Activated T-cell treated with anti-CD3 and anti-CD28 coated beads, Interleukin-2, amount 50 U/mL, for 24 hours (primary cell): ENCODE results near the gene POLG.

Experiments
- DNase-seq: peaks from one replicate; pipeline ENCODE4 v3.0.0-alpha.2; 2020
- H3K27ac Mint-ChIP-seq: 2 replicates; pipeline ENCODE4 v1.8.0; 2020; ENCODE audit warnings: mild to moderate bottlenecking, mixed read lengths
- H3K27me3 Mint-ChIP-seq: 2 replicates; pipeline ENCODE4 v1.8.0; 2020; ENCODE audit warnings: mixed read lengths
- H3K36me3 Mint-ChIP-seq: 2 replicates; pipeline ENCODE4 v1.8.0; 2020; ENCODE audit warnings: low read depth, mixed read lengths
- H3K4me1 Mint-ChIP-seq: 2 replicates; pipeline ENCODE4 v1.8.0; 2020; ENCODE audit warnings: low read depth, mixed read lengths
- H3K4me3 Mint-ChIP-seq: 2 replicates; pipeline ENCODE4 v1.8.0; 2020; ENCODE audit warnings: mild to moderate bottlenecking, moderate library complexity, mixed read lengths
- H3K9me3 Mint-ChIP-seq: 2 replicates; pipeline ENCODE4 v1.8.0; 2020; ENCODE audit warnings: mixed read lengths

The POLG gene

DNA sequence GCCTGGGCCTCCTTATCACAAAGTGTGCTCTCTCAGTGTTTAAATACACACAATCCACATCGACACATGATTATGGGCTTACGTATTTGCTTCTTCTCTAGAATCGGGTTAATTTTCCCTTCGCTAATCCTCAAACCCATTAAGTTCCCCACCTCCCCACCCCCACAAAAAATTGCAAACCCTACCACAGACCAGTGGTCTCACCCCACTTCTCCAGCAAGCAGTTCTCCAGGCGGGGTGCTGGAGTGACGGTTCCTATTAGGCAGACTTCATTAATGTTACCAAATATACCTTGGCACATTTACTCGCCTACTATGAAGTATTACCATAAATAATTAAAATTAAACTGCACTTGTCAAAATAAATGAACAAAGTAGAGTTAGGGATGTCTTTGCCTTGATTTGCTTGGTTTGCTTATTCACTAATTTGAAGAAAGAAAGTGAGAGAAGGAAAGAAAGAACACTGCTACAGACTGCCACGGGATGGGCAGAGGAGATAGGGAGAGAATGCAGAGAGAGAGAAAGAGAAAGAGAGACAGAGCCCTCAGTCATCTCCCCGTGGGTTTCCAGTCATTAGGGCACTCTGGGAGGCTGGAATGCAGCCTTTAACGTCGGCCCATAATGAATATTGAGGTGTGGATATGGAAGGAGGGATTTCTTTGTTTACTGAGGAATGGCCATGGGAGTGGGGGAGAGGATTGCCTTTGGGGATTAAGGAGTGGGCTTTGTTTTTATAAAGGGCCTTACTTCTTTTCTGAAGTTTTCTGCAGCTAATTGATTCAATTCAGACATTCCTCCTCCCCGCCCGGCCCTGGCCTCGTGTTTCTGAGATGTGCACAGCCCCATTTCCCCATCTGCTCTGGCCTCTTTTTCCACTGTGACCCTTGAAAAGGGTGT lies 39.7 kb upstream of the POLG start:
- Mint-ChIP-seq H3K27ac (no peak overlapping the region), H3K4me1 (peaks cover 16% of the 10 kb centered on the region), H3K4me3 (no peak overlapping the region), H3K27me3 (peaks cover 88% of the 10 kb centered on the region), H3K36me3 (no peaks in the 10 kb centered on the region), H3K9me3 (no peaks in the 10 kb centered on the region)
- DNase-seq = no peak

DNA sequence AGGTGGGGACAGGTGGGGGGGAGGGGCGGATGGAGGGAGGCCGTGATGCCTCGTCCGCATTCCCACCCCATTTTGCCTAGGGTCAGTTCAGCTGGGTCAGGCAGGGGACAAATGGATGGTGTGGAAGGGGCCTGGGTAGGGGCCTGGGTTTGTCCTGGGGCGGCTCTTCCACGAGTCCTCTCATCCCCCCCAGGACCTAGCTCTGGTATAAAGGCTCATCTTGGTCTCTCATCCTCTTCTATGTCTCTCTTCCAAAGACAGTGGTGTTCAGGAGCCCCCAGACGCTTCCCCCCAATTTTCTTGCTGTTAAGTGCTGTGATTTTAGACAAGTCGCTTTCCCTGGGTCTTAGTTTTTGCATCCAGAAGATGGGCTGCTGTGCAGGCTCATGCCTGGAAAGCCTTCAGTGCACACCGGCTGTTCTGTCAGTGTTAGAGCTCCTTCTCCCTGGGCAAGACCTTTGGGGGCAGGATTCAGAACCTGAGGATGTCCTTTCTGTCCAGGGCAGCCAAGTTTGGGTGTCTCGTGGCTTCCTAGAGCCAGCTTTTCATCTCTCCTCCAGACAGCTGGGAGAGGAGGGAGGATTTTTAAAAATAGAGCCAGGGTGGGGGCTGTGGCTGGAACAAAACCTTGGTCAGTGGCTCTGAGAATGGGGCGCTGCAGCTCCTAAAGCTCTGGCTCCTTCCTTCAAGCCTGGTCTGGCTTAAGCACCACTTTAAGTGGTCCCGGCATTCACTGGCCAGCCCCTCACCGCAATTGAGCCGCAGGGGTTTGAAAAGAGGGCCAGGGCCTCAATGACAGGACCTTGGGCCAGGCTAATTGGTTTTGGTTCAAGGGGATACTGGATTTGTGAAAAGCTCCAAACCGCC lies 37.7 kb upstream of the POLG start:
- no peak for DNase-seq
- Mint-ChIP-seq H3K27me3 (peaks cover 94% of the 10 kb centered on the region), H3K27ac (no peak overlapping the region), H3K4me1 (peaks cover 13% of the 10 kb centered on the region), H3K36me3 (no peaks in the 10 kb centered on the region), H3K4me3 (no peak overlapping the region), H3K9me3 (no peaks in the 10 kb centered on the region)

GRCh38 chr15:89371228-89372044 lies 36.8 kb upstream of the POLG start:
- Mint-ChIP-seq H3K36me3 (no peaks in the 10 kb centered on the region), H3K4me1 (peaks cover 18% of the 10 kb centered on the region), H3K4me3 (no peak overlapping the region), H3K9me3 (no peaks in the 10 kb centered on the region), H3K27ac (no peak overlapping the region), H3K27me3 (peaks cover 94% of the 10 kb centered on the region)
- no peak for DNase-seq

DNA sequence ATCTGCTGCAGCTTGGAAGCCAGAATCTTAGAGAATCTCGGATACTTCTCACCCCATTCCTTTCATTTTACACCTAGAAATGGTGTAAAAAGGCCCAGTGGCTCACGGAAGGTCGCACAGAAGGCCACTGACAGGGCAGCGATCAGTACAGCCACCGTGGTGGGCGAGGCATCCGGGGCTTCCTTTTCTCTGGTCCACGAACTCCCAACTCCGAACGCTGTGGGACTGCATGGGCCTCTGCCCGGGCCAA lies 36.3 kb upstream of the POLG start:
- H3K27ac Mint-ChIP-seq = no peak overlapping the region
- no peaks in the 10 kb centered on the region for H3K36me3 Mint-ChIP-seq
- peaks cover 95% of the 10 kb centered on the region for H3K27me3 Mint-ChIP-seq
- DNase-seq = no peak
- H3K9me3 Mint-ChIP-seq = no peaks in the 10 kb centered on the region
- peaks cover 18% of the 10 kb centered on the region for H3K4me1 Mint-ChIP-seq
- H3K4me3 Mint-ChIP-seq = no peak overlapping the region

- Mint-ChIP-seq H3K36me3 (no peaks in the 10 kb centered on the region), H3K27ac (no peak overlapping the region), H3K27me3 (peaks cover 95% of the 10 kb centered on the region), H3K4me3 (no peak overlapping the region), H3K4me1 (peaks cover 18% of the 10 kb centered on the region), H3K9me3 (no peaks in the 10 kb centered on the region)
- no peak for DNase-seq
Measured at GRCh38 chr15:89370120-89370977, 35.7 kb upstream of the POLG start.

DNA sequence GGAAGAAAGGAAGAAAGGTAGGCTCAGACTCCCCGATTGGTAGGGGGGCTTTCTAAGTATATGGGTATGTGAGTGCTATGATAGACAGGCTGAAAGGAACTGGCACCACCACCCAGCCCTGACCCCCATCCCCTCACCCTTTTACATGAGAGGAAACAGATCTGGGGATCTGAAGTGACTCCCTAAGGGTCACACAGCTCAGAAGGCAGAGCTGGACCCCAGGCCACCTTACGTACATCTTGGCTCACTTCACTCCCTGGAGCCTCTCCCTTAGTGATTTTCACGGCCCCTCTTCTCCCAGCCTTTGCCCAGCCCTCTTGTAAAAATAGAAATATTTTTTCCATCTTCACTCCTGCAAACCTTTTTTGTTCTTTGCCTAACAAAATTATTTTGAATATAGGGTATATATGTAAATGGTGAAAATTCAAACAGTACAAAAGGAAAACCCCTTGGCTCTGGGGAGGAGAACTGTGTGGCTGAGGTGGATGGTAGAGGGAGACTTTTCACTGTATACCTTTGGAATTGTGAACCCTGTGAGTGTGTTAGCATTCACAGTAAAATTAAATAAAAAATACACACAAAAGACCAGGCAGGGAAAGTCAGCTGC lies 34.8 kb upstream of the POLG start:
- no peak for DNase-seq
- Mint-ChIP-seq H3K36me3 (no peaks in the 10 kb centered on the region), H3K4me3 (no peak overlapping the region), H3K27ac (no peak overlapping the region), H3K4me1 (peaks cover 18% of the 10 kb centered on the region), H3K27me3 (peaks cover 95% of the 10 kb centered on the region), H3K9me3 (no peaks in the 10 kb centered on the region)

DNA sequence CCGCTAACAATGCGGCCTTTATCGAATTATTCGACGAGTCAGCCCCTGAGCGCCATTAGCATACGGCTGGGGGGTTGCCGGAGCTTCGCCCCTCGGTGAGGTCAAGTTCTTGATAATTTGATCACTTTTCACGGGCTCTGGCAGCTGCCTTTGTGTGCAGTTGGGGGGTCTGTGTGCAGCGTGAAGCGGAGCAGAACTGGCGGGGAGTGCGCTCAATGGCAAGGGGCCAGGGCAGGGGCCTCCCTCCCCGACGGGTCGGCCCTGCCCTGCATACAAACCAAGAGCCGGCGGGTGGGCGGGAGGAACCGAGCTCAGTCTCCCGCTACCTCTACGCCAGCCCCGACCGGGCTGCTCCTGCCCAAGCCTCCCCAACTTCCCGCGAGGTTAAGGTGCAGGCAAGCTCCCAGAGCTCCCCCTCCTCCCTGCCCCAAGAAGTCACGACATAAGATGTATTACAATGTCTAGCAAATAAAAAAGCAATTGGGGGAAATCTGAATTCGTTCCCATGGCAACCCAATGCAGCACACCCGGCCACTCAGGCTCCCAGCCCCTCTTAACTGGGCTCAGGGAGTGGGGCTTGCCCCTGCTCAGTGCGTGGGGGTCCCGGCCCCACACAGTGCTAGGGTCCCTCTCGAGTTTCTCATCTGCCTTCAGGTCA lies 34.1 kb upstream of the POLG start:
- H3K4me3 Mint-ChIP-seq = no peak overlapping the region
- no peaks in the 10 kb centered on the region for H3K9me3 Mint-ChIP-seq
- H3K27me3 Mint-ChIP-seq = peaks cover 95% of the 10 kb centered on the region
- H3K36me3 Mint-ChIP-seq = no peaks in the 10 kb centered on the region
- no peak for DNase-seq
- H3K27ac Mint-ChIP-seq = no peak overlapping the region
- peaks cover 18% of the 10 kb centered on the region for H3K4me1 Mint-ChIP-seq

DNA sequence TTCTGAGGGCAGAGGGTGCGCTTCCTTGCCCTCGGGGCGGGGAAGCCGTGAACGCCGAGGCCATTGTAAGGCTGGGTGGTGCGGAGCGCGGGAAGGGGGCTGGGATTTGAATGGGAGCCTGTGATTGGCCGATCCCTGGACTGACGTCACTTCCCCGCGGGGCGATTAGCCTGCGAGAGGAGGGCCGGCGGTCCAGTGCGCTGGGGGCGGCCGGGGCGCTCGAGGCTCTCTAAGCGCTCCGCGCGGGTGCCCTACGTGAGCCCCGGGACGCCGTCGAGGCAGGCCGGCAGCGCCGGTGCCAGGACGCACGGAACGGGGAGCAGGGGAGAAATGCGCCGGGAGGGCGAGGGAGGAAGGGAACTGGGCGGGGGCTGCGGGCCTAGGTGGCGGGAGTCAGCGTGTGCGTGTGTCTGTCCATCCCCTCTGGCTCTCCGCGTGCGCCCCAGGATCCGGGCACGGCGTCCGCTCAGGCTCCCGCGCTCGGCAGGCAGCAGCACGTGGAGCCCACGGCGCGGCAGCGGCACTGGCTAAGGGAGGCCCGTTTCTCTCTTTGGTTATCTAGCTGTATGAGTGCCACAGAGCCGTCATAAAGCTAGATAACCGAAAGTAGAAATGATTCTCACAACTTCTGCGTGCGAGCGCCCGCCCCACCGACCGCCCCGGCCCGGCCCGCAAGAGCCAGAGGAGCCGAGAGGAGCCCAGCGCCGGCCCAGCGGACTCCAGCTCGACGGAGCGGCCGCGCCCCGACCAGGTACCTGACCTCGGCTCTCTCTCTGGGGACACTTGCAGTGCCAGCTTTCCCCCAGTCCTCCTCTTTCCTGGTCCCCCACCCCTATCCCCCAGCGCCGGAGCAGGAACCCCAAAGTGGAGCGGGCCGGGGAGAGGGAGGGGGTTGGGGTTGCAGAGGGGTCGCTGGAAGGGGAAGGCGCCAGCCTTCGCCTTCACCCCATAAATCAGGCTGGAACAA lies 33.1 kb upstream of the POLG start:
- Mint-ChIP-seq H3K4me1 (peaks cover 20% of the 10 kb centered on the region), H3K27me3 (peaks cover 97% of the 10 kb centered on the region), H3K4me3 (peak overlapping the region; percentile 36), H3K36me3 (no peaks in the 10 kb centered on the region), H3K9me3 (no peaks in the 10 kb centered on the region), H3K27ac (no peak overlapping the region)
- no peak for DNase-seq

- Mint-ChIP-seq H3K4me3 (peak overlapping the region; percentile 36), H3K36me3 (no peaks in the 10 kb centered on the region), H3K4me1 (peaks cover 23% of the 10 kb centered on the region), H3K27me3 (peaks cover 93% of the 10 kb centered on the region), H3K9me3 (no peaks in the 10 kb centered on the region), H3K27ac (peak overlapping the region; percentile 29)
- DNase-seq = no peak
Measured at GRCh38 chr15:89366656-89367393, 32.2 kb upstream of the POLG start.

DNA sequence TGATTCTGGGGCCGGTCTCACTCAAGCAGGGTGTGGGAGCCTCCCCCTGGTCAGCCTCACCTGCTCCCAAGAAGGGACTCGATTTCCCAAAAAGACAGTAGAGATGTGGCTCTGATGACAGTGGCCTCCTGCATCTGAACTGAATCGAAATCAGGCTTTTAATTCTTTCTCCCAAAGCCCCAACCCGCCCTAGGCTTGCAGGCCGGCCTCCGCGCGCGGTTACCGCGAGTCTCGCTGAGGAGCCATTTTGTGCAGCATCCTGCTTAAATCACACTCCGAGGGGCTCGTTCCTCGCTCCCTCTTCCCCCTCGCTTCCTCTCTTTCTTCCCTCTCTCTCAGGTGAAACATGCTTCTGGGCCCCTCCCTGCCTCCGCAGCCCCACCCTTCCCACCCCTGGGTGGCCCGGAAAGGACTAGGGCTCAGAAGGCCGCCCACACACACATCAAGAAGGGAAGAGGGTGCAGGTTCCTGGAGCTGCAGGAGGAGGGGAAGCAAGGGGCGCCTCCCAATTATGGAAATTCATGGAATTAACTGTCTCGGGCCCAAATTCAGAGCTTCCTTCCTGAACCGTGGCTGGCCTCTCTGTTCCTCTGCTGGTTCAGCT lies 30.9 kb upstream of the POLG start:
- DNase-seq = no peak
- H3K4me1 Mint-ChIP-seq = peaks cover 26% of the 10 kb centered on the region
- H3K36me3 Mint-ChIP-seq = no peaks in the 10 kb centered on the region
- H3K4me3 Mint-ChIP-seq = no peak overlapping the region
- H3K9me3 Mint-ChIP-seq = no peaks in the 10 kb centered on the region
- H3K27me3 Mint-ChIP-seq = peaks cover 96% of the 10 kb centered on the region
- H3K27ac Mint-ChIP-seq = no peak overlapping the region

- Mint-ChIP-seq H3K9me3 (no peaks in the 10 kb centered on the region), H3K4me1 (peaks cover 22% of the 10 kb centered on the region), H3K36me3 (no peaks in the 10 kb centered on the region), H3K27me3 (peaks cover 96% of the 10 kb centered on the region), H3K4me3 (no peak overlapping the region), H3K27ac (no peak overlapping the region)
- DNase-seq = no peak
Measured at GRCh38 chr15:89364741-89365450, 30.3 kb upstream of the POLG start.
